GM21619 (cell line): ENCODE measurements around the gene RPS28.

Experiments used
- ATAC-seq: cut with Tn5 transposase; IDR thresholded peaks from one replicate; pipeline ENCODE4 v1.9.1; 2021; ENCODE audit not compliant: unreplicated experiment

RPS28 gene

GRCh38 chr19:8319807-8320520, 1.3 kb upstream of the RPS28 start:
- no peak for ATAC-seq

GRCh38 chr19:8320564-8321066, 681 bp upstream of the RPS28 start:
- ATAC-seq = no peak

- no peak for ATAC-seq
Measured at GRCh38 chr19:8321986-8322637, 816 bp downstream of the RPS28 start.

GRCh38 chr19:8322638-8322997, 1.3 kb downstream of the RPS28 start:
- no peak for ATAC-seq

- no peak for ATAC-seq
Measured at GRCh38 chr19:8323781-8324185, 2.5 kb downstream of the RPS28 start.

- no peak for ATAC-seq
Measured at GRCh38 chr19:8324186-8325050, 3.1 kb downstream of the RPS28 start.

- ATAC-seq = no peak
Measured at GRCh38 chr19:8325454-8325853, 4.2 kb downstream of the RPS28 start.

GRCh38 chr19:8329996-8330395, 8.7 kb downstream of the RPS28 start:
- ATAC-seq = no peak

- no peak for ATAC-seq
Measured at GRCh38 chr19:8331263-8331845, 10.1 kb downstream of the RPS28 start.

- no peak for ATAC-seq
Measured at GRCh38 chr19:8332976-8333766, 11.9 kb downstream of the RPS28 start.

GRCh38 chr19:8333767-8334457, 12.6 kb downstream of the RPS28 start:
- no peak for ATAC-seq

GRCh38 chr19:8334458-8335342, 13.4 kb downstream of the RPS28 start:
- ATAC-seq = no peak

GRCh38 chr19:8335343-8336071, 14.2 kb downstream of the RPS28 start:
- no peak for ATAC-seq

- ATAC-seq = no peak
Measured at GRCh38 chr19:8336072-8336569, 14.8 kb downstream of the RPS28 start.

- ATAC-seq = no peak
Measured at GRCh38 chr19:8336660-8337059, 15.4 kb downstream of the RPS28 start.

GRCh38 chr19:8337728-8338127, 16.4 kb downstream of the RPS28 start:
- no peak for ATAC-seq

GRCh38 chr19:8338835-8339234, 17.5 kb downstream of the RPS28 start:
- ATAC-seq = no peak
